Liver (tissue), 9 donors: ENCODE data around the gene ZBED3. TPM values are rescaled to one million over a fixed set of nuclear protein-coding genes. Genes with fewer than 3 reads are reported as not detected.
A peak's percentile ranks its signal among the peaks of the same experiment; 100 is the strongest.
"Not testable (repeated sequence)": the region's sequence is repeated elsewhere in the genome, so short reads cannot be mapped to it uniquely, and the experiment has no call there.

Source experiments
- DNase-seq: peaks from one replicate; pipeline ENCODE4 v3.0.0-alpha.2; 2017; ENCODE audit warnings: low spot score
- H3K27ac ChIP-seq, 2 donors: one replicate each; pipeline ENCODE4 v1.7.0; 2013; ENCODE audit warnings: inconsistent platforms in 2 of 2, low read length in 2 of 2, control low read depth in 1 of 2, low read depth in 1 of 2, mild to moderate bottlenecking in 1 of 2
- H3K27me3 ChIP-seq, 4 donors: one replicate each; pipeline versions ENCODE4 v1.6.1 to v1.7.0; 2013; ENCODE audit warnings: low read length in 3 of 4, inconsistent platforms in 1 of 4, mild to moderate bottlenecking in 1 of 4, moderate library complexity in 1 of 4; ENCODE audit not compliant: control insufficient read depth in 4 of 4, insufficient read depth in 4 of 4
- H3K36me3 ChIP-seq, 4 donors: one replicate each; pipeline versions ENCODE4 v1.6.1 to v1.7.0; 2013; ENCODE audit warnings: low read length in 3 of 4, mild to moderate bottlenecking in 3 of 4, low read depth in 1 of 4, moderate library complexity in 1 of 4; ENCODE audit not compliant: control insufficient read depth in 4 of 4, insufficient read depth in 3 of 4
- H3K4me1 ChIP-seq, 4 donors: one replicate each; pipeline versions ENCODE4 v1.6.1 to v1.7.0; 2013; ENCODE audit warnings: low read length in 3 of 4, mild to moderate bottlenecking in 3 of 4, moderate library complexity in 1 of 4; ENCODE audit not compliant: control insufficient read depth in 4 of 4, insufficient read depth in 4 of 4
- H3K4me3 ChIP-seq, 3 donors: one replicate each; pipeline versions ENCODE4 v1.6.1 to v1.7.0; 2013; ENCODE audit warnings: low read length in 3 of 3, control low read depth in 1 of 3, low read depth in 1 of 3, mild to moderate bottlenecking in 1 of 3
- H3K9ac ChIP-seq, 2 donors: one replicate each; pipeline ENCODE4 v1.7.0; 2013; ENCODE audit warnings: low read length in 2 of 2, mild to moderate bottlenecking in 2 of 2, moderate library complexity in 2 of 2, control low read depth in 1 of 2, low read depth in 1 of 2
- H3K9me3 ChIP-seq, 4 donors: one replicate each; pipeline versions ENCODE4 v1.6.1 to v1.7.0; 2013; ENCODE audit warnings: low read length in 3 of 4; ENCODE audit not compliant: control insufficient read depth in 4 of 4
- EGR1 ChIP-seq, 2 donors: IDR thresholded peaks; 2 replicates each; pipeline ENCODE4 v1.6.1; 2016 to 2018; ENCODE audit warnings: antibody characterized with exemption in 2 of 2, low read depth in 2 of 2
- FOXA1 ChIP-seq: IDR thresholded peaks from 2 replicates; pipeline ENCODE4 v1.6.1; 2016; ENCODE audit warnings: antibody characterized with exemption
- GABPA ChIP-seq, 2 donors: IDR thresholded peaks in 1 of 2; conservative IDR thresholded peaks in 1 of 2; 2 replicates each; pipeline ENCODE4 v1.6.1; 2016; ENCODE audit warnings: antibody characterized with exemption in 2 of 2, mild to moderate bottlenecking in 1 of 2, moderate library complexity in 1 of 2
- HNF4A ChIP-seq, 2 donors: conservative IDR thresholded peaks; 2 replicates each; pipeline ENCODE4 v1.6.1; 2016; ENCODE audit warnings: antibody characterized with exemption in 2 of 2, mild to moderate bottlenecking in 2 of 2
- HNF4G ChIP-seq: IDR thresholded peaks from 2 replicates; pipeline ENCODE4 v1.6.1; 2016; ENCODE audit warnings: antibody characterized with exemption
- NR2F2 ChIP-seq: IDR thresholded peaks from 2 replicates; pipeline ENCODE4 v1.6.1; 2016; ENCODE audit warnings: antibody characterized with exemption
- RAD21 ChIP-seq, 2 donors: IDR thresholded peaks; 2 replicates each; pipeline ENCODE4 v1.6.1; 2016; ENCODE audit warnings: antibody characterized with exemption in 2 of 2, mild to moderate bottlenecking in 2 of 2
- RXRA ChIP-seq, 2 donors: IDR thresholded peaks; 2 replicates each; pipeline ENCODE4 v1.6.1; 2017 to 2018; ENCODE audit warnings: antibody characterized with exemption in 2 of 2, mild to moderate bottlenecking in 1 of 2
- SP1 ChIP-seq: IDR thresholded peaks from 2 replicates; pipeline ENCODE4 v1.6.1; 2018; ENCODE audit warnings: antibody characterized with exemption, mild to moderate bottlenecking
- TAF1 ChIP-seq: conservative IDR thresholded peaks from 2 replicates; pipeline ENCODE4 v1.6.1; 2016; ENCODE audit warnings: antibody characterized with exemption, mild to moderate bottlenecking
- WGBS: extraction: QIAGEN DNeasy Blood & Tissue Kit; methylation state at CpG from one replicate; pipeline ENCODE4 v1.1.7; 2013; 5-methylcytosine and 5-hydroxymethylcytosine counted together
- polyA plus RNA-seq, 2 donors: library from polyadenylated mRNA; stranded (reverse) in 1 of 2; unstranded in 1 of 2; fragments of 200-250 nt in 1 of 2; fragments of >200 nt in 1 of 2; fragmentation: Nextera tagmentation in 1 of 2; extraction: Ambion mirVana in 1 of 2; gene quantifications; one replicate each; pipeline versions ENCODE4 v1.2.1 to v1.2.3, GENCODE V29; 2013 to 2015
- total RNA-seq, 2 donors: library from RNA; depleted of rRNA; stranded (reverse); fragments of >200 nt; gene quantifications; one replicate each; pipeline ENCODE4 v1.2.3, GENCODE V29; 2014
- TF ChIP-seq, protein P1 (sequence below): IDR thresholded peaks from 2 replicates; pipeline ENCODE4 v1.6.1; 2016; ENCODE audit warnings: antibody characterized with exemption
- TF ChIP-seq, protein P2 (sequence below): IDR thresholded peaks from 2 replicates; pipeline ENCODE4 v1.6.1; 2016; ENCODE audit warnings: antibody characterized with exemption
- TF ChIP-seq, protein P3 (sequence below): IDR thresholded peaks from 2 replicates; pipeline ENCODE4 v1.6.1; 2016; ENCODE audit warnings: antibody characterized with exemption, mild to moderate bottlenecking
- TF ChIP-seq, protein P4 (sequence below): fragments of 150-350 bp; IDR thresholded peaks from 2 replicates; pipeline ENCODE4 v1.5.1; 2017; ENCODE audit warnings: improper control_type of control experiment, low read depth, low read length; ENCODE audit not compliant: missing input control
- TF ChIP-seq, protein P5 (sequence below): IDR thresholded peaks from 2 replicates; pipeline ENCODE4 v1.6.1; 2016; ENCODE audit warnings: antibody characterized with exemption
- donor health status: healthy.
- donor health status: healthy.
- donor health status: healthy.
- donor health status: healthy.
- donor health status: healthy.

ZBED3 gene
- total and polyA plus RNA-seq, 4 donors = 2.1 to 5.2 (median 4.0) TPM

DNA sequence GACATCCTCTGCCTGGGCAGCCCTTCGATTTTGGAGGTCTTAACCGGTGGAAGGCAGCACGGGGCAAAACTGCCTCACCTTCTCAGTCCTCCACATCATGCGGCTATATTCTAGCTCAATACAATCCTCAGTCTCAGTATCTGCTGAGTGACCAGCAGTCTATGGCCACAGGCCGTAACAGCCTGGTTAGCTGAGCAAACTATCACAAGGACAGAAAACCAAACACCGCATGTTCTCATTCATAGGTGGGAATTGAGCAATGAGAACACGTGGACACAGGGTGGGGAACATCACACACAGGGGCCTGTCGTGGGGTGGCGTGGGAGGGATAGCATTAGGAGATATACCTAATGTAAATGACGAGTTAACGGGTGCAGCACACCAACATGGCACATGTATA is 6.6 kb downstream of the ZBED3 start:
- H3K27ac ChIP-seq = peak overlapping the region; percentile 9 to 16

DNA sequence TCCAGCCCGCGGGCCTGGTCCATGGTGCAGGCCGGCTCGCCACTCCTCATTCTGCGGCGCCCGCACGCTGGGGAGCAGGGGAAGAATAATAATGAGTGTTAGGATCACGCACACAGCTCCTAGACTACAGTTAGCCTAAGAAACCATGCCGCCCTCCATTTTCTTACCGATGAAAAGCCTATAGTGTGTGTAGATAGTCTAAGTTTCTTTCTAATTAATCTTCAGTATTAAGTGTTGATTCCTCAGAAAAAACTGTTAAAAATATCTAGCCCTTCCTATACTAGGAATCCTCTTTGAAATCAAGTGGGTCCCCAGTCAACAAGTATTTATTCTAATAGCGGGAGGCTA is 9.3 kb downstream of the ZBED3 start:
- Histone ChIP-seq H3K4me3 (peak overlapping the region in 1 of 3 donors; percentile 58), H3K27me3 (no peaks in the 10 kb centered on the region), H3K4me1 (peaks cover 0 to 11% (median 3%) of the 10 kb centered on the region in 4 donors), H3K9ac (no peak overlapping the region), H3K9me3 (no peaks in the 10 kb centered on the region), H3K36me3 (peaks cover 0 to 6% (median 2%) of the 10 kb centered on the region in 4 donors), H3K27ac (no peak overlapping the region)
- DNase-seq = no peak
- 62% methylated on average over 12 of the region's 12 CpGs for WGBS
- TF ChIP-seq, protein P1, sequence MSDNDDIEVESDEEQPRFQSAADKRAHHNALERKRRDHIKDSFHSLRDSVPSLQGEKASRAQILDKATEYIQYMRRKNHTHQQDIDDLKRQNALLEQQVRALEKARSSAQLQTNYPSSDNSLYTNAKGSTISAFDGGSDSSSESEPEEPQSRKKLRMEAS = no peak
- TF ChIP-seq RXRA (IDR thresholded peaks at IDR 0.05) (no peak), GABPA (IDR thresholded peaks at IDR 0.05 in 1 of 2, conservative IDR thresholded peaks at IDR 0.05 in 1 of 2) (no peak), EGR1 (IDR thresholded peaks at IDR 0.05; ENCODE audit: low read depth in 2 of 2) (no peak)
- TF ChIP-seq, protein P2, sequence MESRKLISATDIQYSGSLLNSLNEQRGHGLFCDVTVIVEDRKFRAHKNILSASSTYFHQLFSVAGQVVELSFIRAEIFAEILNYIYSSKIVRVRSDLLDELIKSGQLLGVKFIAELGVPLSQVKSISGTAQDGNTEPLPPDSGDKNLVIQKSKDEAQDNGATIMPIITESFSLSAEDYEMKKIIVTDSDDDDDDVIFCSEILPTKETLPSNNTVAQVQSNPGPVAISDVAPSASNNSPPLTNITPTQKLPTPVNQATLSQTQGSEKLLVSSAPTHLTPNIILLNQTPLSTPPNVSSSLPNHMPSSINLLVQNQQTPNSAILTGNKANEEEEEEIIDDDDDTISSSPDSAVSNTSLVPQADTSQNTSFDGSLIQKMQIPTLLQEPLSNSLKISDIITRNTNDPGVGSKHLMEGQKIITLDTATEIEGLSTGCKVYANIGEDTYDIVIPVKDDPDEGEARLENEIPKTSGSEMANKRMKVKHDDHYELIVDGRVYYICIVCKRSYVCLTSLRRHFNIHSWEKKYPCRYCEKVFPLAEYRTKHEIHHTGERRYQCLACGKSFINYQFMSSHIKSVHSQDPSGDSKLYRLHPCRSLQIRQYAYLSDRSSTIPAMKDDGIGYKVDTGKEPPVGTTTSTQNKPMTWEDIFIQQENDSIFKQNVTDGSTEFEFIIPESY = no peak

More for the DNA sequence above, 6.6 kb downstream of the ZBED3 start:
- Histone ChIP-seq H3K4me1 (peaks cover 0 to 16% (median 4%) of the 10 kb centered on the region in 4 donors), H3K36me3 (peaks cover 0 to 10% (median 2%) of the 10 kb centered on the region in 4 donors)
- H3K4me3 ChIP-seq, H3K9ac ChIP-seq, DNase-seq, H3K9me3 ChIP-seq, H3K27me3 ChIP-seq: not testable (repeated sequence)
- peak in 1 of 2 donors; percentile 16 for TF ChIP-seq HNF4A (conservative IDR thresholded peaks at IDR 0.05)
- peak in 1 of 2 donors; percentile 28 for TF ChIP-seq RXRA (IDR thresholded peaks at IDR 0.05)
- 67% methylated on average over 11 of the region's 11 CpGs for WGBS

DNA sequence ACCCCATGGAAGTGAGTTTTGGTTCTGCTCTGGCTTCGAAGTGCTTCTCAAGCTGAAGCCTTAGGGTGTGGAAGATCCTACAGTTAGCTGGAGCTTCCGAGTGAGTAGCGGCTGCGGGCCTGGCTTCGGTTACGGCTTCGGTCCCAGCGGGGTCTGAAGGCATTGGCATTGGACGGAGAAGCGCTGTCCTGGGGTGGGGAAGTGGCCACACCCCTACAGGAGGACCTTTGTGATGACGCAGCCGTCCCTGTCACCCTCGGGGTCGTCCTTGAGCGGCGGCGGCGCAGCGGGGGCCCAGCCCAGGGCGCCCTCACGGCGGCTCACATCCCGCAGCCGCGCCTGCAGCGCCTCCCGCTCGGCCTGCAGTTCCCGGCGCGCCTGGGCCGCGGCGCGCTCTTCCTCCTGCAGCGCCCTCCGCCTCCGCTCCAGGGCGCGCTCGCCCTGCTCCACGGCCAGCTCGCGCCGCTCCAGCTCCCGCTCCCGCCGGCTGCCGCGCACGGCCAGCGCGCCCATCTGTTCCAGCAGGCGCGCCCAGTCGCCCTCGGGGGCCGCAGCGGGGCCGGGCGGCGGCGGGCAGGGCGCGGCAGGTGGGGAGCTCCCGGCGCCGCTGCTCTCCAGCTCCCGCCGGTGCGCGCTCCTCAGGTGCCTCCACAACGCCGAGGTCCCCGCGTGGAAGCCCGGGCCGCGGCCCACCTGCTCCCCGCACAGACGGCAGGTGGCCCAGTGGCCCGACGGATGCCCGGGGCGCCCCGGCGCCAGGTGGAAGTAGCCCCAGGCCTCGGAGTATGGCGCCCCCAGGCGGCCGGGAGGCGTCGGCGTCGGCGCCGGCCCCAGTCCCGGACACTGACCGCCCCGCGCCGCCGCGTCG is 9.9 kb downstream of the ZBED3 start:
- peak overlapping the region; percentile 5 to 41 for H3K27ac ChIP-seq
- TF ChIP-seq, protein P3, sequence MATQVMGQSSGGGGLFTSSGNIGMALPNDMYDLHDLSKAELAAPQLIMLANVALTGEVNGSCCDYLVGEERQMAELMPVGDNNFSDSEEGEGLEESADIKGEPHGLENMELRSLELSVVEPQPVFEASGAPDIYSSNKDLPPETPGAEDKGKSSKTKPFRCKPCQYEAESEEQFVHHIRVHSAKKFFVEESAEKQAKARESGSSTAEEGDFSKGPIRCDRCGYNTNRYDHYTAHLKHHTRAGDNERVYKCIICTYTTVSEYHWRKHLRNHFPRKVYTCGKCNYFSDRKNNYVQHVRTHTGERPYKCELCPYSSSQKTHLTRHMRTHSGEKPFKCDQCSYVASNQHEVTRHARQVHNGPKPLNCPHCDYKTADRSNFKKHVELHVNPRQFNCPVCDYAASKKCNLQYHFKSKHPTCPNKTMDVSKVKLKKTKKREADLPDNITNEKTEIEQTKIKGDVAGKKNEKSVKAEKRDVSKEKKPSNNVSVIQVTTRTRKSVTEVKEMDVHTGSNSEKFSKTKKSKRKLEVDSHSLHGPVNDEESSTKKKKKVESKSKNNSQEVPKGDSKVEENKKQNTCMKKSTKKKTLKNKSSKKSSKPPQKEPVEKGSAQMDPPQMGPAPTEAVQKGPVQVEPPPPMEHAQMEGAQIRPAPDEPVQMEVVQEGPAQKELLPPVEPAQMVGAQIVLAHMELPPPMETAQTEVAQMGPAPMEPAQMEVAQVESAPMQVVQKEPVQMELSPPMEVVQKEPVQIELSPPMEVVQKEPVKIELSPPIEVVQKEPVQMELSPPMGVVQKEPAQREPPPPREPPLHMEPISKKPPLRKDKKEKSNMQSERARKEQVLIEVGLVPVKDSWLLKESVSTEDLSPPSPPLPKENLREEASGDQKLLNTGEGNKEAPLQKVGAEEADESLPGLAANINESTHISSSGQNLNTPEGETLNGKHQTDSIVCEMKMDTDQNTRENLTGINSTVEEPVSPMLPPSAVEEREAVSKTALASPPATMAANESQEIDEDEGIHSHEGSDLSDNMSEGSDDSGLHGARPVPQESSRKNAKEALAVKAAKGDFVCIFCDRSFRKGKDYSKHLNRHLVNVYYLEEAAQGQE = no peak
- TF ChIP-seq NR2F2 = no peak
- TF ChIP-seq, protein P2 = no peak
- TF ChIP-seq, protein P4, sequence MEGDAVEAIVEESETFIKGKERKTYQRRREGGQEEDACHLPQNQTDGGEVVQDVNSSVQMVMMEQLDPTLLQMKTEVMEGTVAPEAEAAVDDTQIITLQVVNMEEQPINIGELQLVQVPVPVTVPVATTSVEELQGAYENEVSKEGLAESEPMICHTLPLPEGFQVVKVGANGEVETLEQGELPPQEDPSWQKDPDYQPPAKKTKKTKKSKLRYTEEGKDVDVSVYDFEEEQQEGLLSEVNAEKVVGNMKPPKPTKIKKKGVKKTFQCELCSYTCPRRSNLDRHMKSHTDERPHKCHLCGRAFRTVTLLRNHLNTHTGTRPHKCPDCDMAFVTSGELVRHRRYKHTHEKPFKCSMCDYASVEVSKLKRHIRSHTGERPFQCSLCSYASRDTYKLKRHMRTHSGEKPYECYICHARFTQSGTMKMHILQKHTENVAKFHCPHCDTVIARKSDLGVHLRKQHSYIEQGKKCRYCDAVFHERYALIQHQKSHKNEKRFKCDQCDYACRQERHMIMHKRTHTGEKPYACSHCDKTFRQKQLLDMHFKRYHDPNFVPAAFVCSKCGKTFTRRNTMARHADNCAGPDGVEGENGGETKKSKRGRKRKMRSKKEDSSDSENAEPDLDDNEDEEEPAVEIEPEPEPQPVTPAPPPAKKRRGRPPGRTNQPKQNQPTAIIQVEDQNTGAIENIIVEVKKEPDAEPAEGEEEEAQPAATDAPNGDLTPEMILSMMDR = peak; percentile 48
- no peak for TF ChIP-seq FOXA1
- TF ChIP-seq RAD21 (IDR thresholded peaks at IDR 0.05) = peak in 1 of 2 donors; percentile 31
- no peak for TF ChIP-seq GABPA (IDR thresholded peaks at IDR 0.05 in 1 of 2, conservative IDR thresholded peaks at IDR 0.05 in 1 of 2)
- no peak for TF ChIP-seq TAF1
- TF ChIP-seq, protein P1 = no peak
- TF ChIP-seq SP1 = no peak
- TF ChIP-seq HNF4A (conservative IDR thresholded peaks at IDR 0.05) = no peak
- no peak for TF ChIP-seq HNF4G
- TF ChIP-seq, protein P5, sequence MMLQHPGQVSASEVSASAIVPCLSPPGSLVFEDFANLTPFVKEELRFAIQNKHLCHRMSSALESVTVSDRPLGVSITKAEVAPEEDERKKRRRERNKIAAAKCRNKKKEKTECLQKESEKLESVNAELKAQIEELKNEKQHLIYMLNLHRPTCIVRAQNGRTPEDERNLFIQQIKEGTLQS = no peak

More for the DNA sequence above, 9.9 kb downstream of the ZBED3 start:
- H3K27me3 ChIP-seq = no peaks in the 10 kb centered on the region
- peak overlapping the region in 2 of 3 donors; percentile 15 to 58 for H3K4me3 ChIP-seq
- H3K4me1 ChIP-seq = peaks cover 0 to 11% (median 3%) of the 10 kb centered on the region in 4 donors
- no peaks in the 10 kb centered on the region for H3K9me3 ChIP-seq
- 43% methylated on average over 105 of the region's 105 CpGs for WGBS
- peaks cover 0 to 6% (median 2%) of the 10 kb centered on the region in 4 donors for H3K36me3 ChIP-seq
- peak; percentile 85 for DNase-seq
- H3K9ac ChIP-seq = no peak overlapping the region
